Subcutaneous adipose tissue (tissue), 4 donors: ENCODE data around the gene SREK1IP1. TPM values are rescaled to one million over a fixed set of nuclear protein-coding genes. Genes with fewer than 3 reads are reported as not detected.

Source experiments
- CTCF ChIP-seq: fragments of 450-650 bp; IDR thresholded peaks from one replicate; pipeline ENCODE4 v1.5.1; 2016; ENCODE audit warnings: low read depth, mild to moderate bottlenecking, control low read depth, antibody characterized with exemption, moderate library complexity
- total RNA-seq, 4 donors: library from RNA; depleted of rRNA; stranded (reverse); fragments of >200 nt; gene quantifications; one replicate each; pipeline ENCODE4 v1.1.0, GENCODE V29; 2016

The SREK1IP1 gene
- total RNA-seq, 4 donors from 2014 or later: 10.9 to 20.1 (median 13.9) TPM

GRCh38 chr5:64744914-64745313 is 23.6 kb downstream of the SREK1IP1 start:
- no peak for TF ChIP-seq CTCF

- TF ChIP-seq CTCF: no peak
These were observed 25.7 kb downstream of the SREK1IP1 start for GRCh38 chr5:64742821-64743220.

GRCh38 chr5:64742411-64742810 is 26.1 kb downstream of the SREK1IP1 start:
- TF ChIP-seq CTCF: no peak

- no peak for TF ChIP-seq CTCF
These were observed 41.3 kb downstream of the SREK1IP1 start for GRCh38 chr5:64727150-64727549.

- TF ChIP-seq CTCF: no peak
These were observed 45.9 kb downstream of the SREK1IP1 start for GRCh38 chr5:64722588-64722987.

GRCh38 chr5:64707191-64707590 is 61.3 kb downstream of the SREK1IP1 start:
- TF ChIP-seq CTCF: no peak

GRCh38 chr5:64700765-64701164 is 67.7 kb downstream of the SREK1IP1 start:
- no peak for TF ChIP-seq CTCF
